ENCODE data around the gene NOG. TPM values are rescaled to one million over a fixed set of nuclear protein-coding genes. Genes with fewer than 3 reads are reported as not detected.

The NOG gene
- total RNA-seq, 2 experiments from 2014 or later = not detected

DNA sequence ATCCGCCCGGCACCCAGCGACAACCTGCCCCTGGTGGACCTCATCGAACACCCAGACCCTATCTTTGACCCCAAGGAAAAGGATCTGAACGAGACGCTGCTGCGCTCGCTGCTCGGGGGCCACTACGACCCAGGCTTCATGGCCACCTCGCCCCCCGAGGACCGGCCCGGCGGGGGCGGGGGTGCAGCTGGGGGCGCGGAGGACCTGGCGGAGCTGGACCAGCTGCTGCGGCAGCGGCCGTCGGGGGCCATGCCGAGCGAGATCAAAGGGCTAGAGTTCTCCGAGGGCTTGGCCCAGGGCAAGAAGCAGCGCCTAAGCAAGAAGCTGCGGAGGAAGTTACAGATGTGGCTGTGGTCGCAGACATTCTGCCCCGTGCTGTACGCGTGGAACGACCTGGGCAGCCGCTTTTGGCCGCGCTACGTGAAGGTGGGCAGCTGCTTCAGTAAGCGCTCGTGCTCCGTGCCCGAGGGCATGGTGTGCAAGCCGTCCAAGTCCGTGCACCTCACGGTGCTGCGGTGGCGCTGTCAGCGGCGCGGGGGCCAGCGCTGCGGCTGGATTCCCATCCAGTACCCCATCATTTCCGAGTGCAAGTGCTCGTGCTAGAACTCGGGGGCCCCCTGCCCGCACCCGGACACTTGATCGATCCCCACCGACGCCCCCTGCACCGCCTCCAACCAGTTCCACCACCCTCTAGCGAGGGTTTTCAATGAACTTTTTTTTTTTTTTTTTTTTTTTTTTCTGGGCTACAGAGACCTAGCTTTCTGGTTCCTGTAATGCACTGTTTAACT, 1.0 kb downstream of the NOG start:
- Histone ChIP-seq H3K4me1 (ENCODE audit: insufficient read depth, low read length, poor library complexity, severe bottlenecking) (no peaks in the 10 kb centered on the region), H4K20me1 (ENCODE audit: insufficient read depth, low read length) (no peaks in the 10 kb centered on the region), H3K4me2 (ENCODE audit: low read length) (no peak overlapping the region), H2AFZ (ENCODE audit: low read length) (no peak overlapping the region), H3K4me3 (ENCODE audit: low read depth, low read length, poor library complexity, severe bottlenecking) (no peak overlapping the region), H3K27ac (ENCODE audit: low read depth, low read length, poor library complexity, severe bottlenecking) (no peak overlapping the region), H3K9me2 (ENCODE audit: insufficient read depth, low read length) (no peaks in the 10 kb centered on the region), H3K36me3 (ENCODE audit: insufficient read depth, low read length) (no peaks in the 10 kb centered on the region), H3K79me2 (ENCODE audit: insufficient read depth, low read depth, low read length) (no peaks in the 10 kb centered on the region), H3K9me3 (ENCODE audit: low read length) (no peaks in the 10 kb centered on the region)
- no TSS peak for BruUV-seq (replicated peaks)
- ChIA-PET CTCF (ENCODE audit: unreplicated experiment) (no interaction called here), POLR2A (no interaction called here)
- intact Hi-C loops (cut with micrococcal nuclease; ENCODE audit: unreplicated experiment) = loop anchor here (5.0 kb wide), 1 partner anchor 343 kb away; no protein-coding TSS in a partner anchor
- no peak for TF ChIP-seq EZH2phosphoT487 (IDR thresholded peaks at IDR 0.05; ENCODE audit: borderline replicate concordance, low read depth, low read length)
- TF ChIP-seq, protein P1, sequence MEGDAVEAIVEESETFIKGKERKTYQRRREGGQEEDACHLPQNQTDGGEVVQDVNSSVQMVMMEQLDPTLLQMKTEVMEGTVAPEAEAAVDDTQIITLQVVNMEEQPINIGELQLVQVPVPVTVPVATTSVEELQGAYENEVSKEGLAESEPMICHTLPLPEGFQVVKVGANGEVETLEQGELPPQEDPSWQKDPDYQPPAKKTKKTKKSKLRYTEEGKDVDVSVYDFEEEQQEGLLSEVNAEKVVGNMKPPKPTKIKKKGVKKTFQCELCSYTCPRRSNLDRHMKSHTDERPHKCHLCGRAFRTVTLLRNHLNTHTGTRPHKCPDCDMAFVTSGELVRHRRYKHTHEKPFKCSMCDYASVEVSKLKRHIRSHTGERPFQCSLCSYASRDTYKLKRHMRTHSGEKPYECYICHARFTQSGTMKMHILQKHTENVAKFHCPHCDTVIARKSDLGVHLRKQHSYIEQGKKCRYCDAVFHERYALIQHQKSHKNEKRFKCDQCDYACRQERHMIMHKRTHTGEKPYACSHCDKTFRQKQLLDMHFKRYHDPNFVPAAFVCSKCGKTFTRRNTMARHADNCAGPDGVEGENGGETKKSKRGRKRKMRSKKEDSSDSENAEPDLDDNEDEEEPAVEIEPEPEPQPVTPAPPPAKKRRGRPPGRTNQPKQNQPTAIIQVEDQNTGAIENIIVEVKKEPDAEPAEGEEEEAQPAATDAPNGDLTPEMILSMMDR (conservative IDR thresholded peaks at IDR 0.05; ENCODE audit: low read length) = no peak
- DNase-seq (ENCODE audit: low spot score) = no peak

DNA sequence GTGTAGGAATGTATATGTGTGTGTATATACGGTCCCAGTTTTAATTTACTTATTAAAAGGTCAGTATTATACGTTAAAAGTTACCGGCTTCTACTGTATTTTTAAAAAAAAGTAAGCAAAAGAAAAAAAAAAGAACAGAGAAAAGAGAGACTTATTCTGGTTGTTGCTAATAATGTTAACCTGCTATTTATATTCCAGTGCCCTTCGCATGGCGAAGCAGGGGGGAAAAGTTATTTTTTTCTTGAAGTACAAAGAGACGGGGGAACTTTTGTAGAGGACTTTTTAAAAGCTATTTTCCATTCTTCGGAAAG, 1.6 kb downstream of the NOG start:
- H3K4me1 ChIP-seq (ENCODE audit: insufficient read depth, low read length, poor library complexity, severe bottlenecking) = no peaks in the 10 kb centered on the region
- BruUV-seq (replicated peaks) = no TSS peak
- no peak overlapping the region for H3K27ac ChIP-seq (ENCODE audit: low read depth, low read length, poor library complexity, severe bottlenecking)

More for the DNA sequence above, 1.6 kb downstream of the NOG start:
- intact Hi-C loops (cut with micrococcal nuclease; ENCODE audit: unreplicated experiment) = no loop called here
- Histone ChIP-seq H3K4me3 (ENCODE audit: low read depth, low read length, poor library complexity, severe bottlenecking) (no peak overlapping the region), H4K20me1 (ENCODE audit: insufficient read depth, low read length) (no peaks in the 10 kb centered on the region), H3K9me2 (ENCODE audit: insufficient read depth, low read length) (no peaks in the 10 kb centered on the region), H3K9me3 (ENCODE audit: low read length) (no peaks in the 10 kb centered on the region), H3K4me2 (ENCODE audit: low read length) (no peak overlapping the region), H2AFZ (ENCODE audit: low read length) (no peak overlapping the region), H3K79me2 (ENCODE audit: insufficient read depth, low read depth, low read length) (no peaks in the 10 kb centered on the region), H3K36me3 (ENCODE audit: insufficient read depth, low read length) (no peaks in the 10 kb centered on the region)
- DNase-seq (ENCODE audit: low spot score) = no peak
- ChIA-PET POLR2A (no interaction called here), CTCF (ENCODE audit: unreplicated experiment) (no interaction called here)
- TF ChIP-seq, protein P1 (conservative IDR thresholded peaks at IDR 0.05; ENCODE audit: low read length) = no peak
- peak; percentile 59; the same call in 1 of the 2 replicates for TF ChIP-seq EZH2phosphoT487 (IDR thresholded peaks at IDR 0.05; ENCODE audit: borderline replicate concordance, low read depth, low read length)
